HG03064 (cell line): ENCODE results near the gene SOX13.

ENCODE experiments used
- ATAC-seq: cut with Tn5 transposase; IDR thresholded peaks from one replicate; pipeline ENCODE4 v1.9.1; 2021; ENCODE audit warnings: low read depth; ENCODE audit not compliant: unreplicated experiment

The SOX13 gene

DNA sequence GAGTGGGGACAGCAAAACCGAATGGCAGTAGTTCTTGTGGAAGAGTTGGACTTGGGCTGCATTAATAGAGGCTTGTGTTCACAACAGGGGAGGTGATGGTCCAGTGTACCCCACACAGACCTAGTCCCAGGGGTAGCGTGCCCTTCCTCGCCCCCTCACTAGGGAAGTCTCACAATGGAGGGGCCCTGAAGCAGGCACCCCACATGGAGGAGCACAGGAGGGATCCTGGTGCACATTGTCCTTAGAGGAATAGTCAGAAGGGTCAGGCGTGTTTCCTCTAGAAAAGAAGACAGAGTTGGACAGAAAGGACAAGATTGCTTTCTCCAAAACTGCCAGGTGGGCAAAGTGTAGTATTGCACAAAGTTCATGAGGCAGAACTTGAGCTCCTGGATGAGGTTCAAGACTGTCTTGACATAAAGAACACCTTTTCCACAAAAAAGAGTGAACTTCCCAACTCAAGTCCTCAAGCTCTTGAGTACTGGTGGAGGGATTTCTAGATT is 55.6 kb downstream of the SOX13 start:
- no peak for ATAC-seq

DNA sequence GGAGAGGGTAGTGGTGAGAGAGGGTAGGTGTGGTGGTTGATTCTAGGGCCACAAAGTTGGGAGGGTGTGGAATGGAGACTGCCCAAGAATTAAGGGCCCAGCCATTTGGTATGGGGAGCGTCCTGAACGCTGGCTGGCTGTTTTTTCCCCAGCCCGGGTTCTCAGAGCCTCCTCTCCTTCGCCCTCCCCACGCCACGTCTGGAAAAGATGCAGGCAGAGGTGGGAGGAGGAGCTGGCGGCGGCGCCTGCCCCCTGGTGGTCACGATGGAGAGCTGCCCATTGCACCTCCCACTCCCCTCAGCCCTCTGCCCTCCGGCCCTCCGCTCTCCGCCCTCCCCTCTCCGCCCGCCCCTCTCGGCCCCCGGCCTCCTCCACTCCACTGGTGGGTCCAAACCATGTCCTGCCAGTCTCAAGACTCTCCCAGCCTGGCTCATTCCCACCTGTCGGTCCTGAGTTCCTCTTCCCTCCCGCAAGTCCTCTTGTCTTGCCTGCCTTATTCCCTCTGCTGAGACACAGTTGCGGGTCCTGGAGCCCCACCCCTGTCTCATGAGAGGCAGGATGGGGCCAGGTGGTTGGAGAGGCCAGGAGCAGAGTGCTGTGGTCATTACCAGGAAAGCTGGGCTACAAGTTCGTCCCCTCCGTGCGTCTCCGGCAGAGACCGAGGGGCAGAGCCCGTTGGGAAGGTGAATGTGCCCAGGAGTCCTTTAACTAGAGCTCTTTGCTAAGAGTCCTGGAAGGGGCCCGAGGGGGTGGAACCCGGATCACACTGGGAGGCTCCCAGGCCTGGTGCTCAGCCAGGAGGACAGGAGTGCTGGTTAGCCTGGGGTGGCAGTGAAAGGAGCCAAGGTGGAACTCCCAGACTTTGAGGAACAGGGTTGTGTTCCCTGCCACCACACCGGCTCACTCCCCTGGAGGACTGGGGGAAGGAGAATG is 56.3 kb downstream of the SOX13 start:
- ATAC-seq, result no peak

DNA sequence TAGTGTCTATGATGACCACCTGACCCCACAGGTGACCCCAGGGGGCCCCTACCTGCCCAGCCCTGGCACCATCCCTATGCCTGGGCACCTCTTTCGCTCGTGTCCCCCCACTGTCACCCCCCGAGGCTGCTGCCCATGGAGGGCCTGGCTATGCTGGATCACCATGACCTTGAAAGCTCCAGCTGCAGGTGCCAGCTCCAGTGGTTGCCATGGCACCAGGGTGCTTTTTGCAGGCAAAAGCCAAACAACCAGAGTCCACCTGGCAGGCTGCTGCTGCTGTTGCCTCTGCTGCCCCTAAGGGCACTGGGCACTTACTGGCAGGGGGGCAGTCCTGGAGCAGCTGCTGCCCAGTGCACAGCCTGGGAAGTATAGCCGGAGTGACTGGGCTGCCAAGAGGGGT is 57.3 kb downstream of the SOX13 start:
- ATAC-seq, result no peak

- ATAC-seq, result no peak
These were observed 58.3 kb downstream of the SOX13 start for GRCh38 chr1:204130981-204131892.

- ATAC-seq, result no peak
These were observed 59.1 kb downstream of the SOX13 start for GRCh38 chr1:204131978-204132377.

DNA sequence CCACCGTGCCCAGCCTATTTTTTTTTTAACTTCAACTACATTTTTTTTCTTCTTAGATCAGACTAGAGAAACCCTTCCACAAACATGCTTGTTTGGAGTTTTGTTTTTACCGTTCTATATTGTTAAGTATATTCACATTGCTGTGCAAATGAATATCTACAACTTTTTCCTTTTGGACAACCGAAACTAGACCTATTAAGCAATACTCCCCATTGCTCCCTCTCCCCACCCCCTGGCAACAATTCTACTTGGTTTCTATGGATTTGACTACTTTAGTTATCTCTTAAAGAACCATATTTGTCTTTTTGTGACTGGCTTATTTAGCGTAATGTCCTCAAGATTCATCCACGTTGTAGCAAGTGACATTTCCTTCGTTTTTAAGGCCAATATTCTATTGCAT is 59.8 kb downstream of the SOX13 start:
- no peak for ATAC-seq

DNA sequence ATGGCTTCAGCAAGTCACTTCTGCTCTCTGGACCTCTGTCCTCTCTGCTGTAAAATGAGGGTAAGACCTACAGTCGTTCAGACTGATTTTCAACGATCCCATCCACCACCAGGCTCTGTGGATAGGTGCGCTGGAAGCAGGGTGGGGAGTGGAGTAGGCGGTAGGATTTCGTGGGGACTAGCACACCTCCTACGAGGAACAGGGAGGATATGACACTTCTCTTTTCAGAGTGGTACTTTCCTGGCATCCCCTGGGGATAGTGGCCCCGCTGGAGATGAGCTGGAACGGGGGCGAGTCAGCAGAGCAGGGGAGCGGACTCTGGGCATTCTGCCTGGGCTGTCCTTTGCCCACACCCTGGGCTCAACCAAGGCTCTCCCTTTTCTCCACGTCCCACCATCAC is 61.2 kb downstream of the SOX13 start:
- ATAC-seq, result no peak

GRCh38 chr1:204136814-204137213 is 63.9 kb downstream of the SOX13 start:
- no peak for ATAC-seq

DNA sequence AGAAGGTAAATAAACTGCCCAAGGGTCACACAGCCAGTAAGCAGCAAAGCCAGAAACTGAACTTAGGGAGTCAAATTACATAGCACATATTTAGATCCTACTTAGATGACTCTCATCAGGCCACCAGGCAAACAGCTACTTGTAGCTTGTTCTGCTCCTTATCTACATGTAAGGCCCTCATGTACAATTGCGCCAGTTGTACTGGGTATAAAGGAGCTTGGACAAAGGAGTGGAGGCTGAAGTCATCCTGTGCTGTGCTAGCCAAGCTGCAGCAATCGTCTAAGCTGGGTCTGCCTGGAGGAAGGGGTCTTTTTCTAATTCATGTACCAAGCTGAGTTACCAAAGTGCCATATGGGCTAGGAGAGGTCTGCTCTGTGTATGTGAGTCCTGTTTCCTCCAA is 66.2 kb downstream of the SOX13 start:
- ATAC-seq, result no peak

DNA sequence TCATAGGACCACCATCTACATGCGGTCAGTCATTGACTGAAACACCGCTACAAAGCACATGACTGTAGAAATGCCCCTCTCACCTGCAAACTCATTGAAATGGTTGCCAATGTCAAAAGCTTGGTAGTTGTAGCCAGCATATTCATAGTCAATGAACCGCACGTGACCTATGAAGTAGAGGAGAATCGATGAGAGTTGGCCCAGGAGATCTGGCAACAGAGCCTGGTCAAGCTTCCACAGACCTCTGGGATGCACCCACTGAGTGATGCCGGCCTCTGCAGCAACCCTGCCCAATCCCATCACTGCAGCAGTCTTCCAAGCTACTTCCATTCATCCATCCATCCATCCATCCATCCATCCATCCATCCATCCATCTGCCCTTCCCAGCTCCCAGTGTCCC is 67.0 kb downstream of the SOX13 start:
- no peak for ATAC-seq

- no peak for ATAC-seq
These were observed 68.2 kb downstream of the SOX13 start for GRCh38 chr1:204141131-204141530.

DNA sequence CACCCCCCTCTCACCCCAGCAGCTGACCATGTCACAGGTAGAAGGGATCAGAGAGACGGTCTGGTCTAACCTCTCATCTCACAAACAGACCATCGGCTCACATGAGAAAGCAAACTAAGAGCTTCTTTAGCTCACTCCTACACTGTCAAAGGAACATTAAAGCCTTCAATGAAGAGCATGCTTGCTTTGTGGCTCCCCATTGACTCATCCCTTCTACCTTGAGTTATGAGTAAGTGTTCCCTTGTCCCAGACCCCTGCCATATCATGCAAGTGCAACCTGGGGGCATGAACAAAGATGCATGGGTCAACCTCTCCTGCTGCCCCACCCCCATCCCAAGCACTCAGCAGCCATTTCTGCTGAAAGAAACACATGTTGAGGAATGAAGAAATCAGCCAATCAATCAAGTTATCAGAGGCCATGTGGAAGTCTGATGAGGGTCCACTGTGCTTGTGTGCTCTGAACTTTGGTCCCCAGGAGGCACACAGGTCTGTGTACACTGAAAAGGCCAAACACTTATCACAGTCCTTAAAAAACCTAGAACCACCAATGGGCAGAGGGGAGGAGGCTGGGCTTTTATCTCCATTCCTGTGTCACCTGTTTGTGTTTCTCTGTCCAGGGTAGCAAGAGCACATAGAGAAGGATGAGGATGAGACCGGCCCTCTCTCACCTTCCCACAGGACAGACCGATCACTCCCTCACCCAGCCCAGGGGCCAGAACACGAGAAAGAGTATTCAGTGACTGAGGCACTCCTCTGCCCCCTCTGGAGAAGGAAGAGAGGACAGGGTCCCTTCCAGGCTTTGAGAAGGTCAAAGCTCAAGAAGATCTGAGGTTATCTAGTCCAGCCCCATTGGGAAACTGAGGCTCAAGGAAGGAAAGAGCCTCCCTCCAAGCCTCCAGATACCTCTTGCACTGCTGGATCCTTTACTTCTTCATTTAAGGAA is 69.4 kb downstream of the SOX13 start:
- ATAC-seq, result no peak

GRCh38 chr1:204143276-204144041 is 70.5 kb downstream of the SOX13 start:
- ATAC-seq, result no peak

GRCh38 chr1:204145033-204145504 is 72.2 kb downstream of the SOX13 start:
- ATAC-seq, result no peak

DNA sequence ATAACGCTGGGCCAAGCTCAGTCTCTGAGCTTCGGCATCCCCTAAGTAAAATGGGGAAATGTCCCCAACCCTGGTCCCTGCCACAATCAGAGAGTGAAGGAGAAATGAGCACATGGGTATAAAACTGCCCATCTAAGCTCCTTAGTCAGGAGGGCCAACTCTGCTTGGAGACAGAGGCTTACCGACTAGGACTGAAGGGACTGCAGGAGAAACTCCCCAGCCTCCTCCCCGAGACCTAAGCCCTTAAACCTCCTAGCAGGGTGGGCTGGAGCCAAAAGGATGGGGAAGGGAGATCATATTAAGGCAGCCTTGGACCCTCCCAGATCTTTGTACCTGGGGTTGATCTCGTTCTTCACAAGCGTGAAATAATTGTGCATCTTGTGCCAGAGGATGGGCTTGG is 73.4 kb downstream of the SOX13 start:
- ATAC-seq, result no peak

DNA sequence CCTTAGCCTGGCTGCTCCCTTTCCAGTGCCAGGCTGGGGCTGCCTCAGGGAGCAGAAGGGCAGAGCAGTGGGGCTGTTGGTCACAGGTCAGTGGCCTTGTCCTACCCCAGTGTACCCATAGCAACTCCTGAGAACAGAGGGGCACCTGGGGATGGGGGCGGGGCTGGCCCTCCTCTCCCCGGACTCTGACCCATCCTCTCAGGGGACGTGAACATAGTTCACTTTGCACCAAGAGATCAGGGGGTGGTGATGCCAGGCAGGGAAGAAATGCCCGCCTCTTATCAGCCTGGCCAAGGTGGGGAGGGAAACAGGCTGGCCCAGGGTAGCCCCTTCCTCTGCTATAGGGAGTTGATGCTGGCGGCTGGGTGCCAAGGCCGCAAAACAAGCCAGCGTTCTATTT is 74.0 kb downstream of the SOX13 start:
- ATAC-seq, result no peak

GRCh38 chr1:204147406-204148383 is 74.8 kb downstream of the SOX13 start:
- ATAC-seq, result no peak

GRCh38 chr1:204149107-204149506 is 76.2 kb downstream of the SOX13 start:
- no peak for ATAC-seq
